ENCODE data around the gene KATNBL1.

The KATNBL1 gene

GRCh38 chr15:34114215-34114614, 95.7 kb downstream of the KATNBL1 start:
- DNase-seq, result no peak

- no peak for DNase-seq
Measured at GRCh38 chr15:34111488-34111887, 98.4 kb downstream of the KATNBL1 start.

GRCh38 chr15:34109797-34110663, 99.9 kb downstream of the KATNBL1 start:
- DNase-seq, result no peak

GRCh38 chr15:34107315-34107714, 102.6 kb downstream of the KATNBL1 start:
- DNase-seq, result no peak

- DNase-seq, result no peak
Measured at GRCh38 chr15:34106423-34106822, 103.5 kb downstream of the KATNBL1 start.

GRCh38 chr15:34102175-34102925, 107.5 kb downstream of the KATNBL1 start:
- DNase-seq, result no peak

GRCh38 chr15:34101366-34102174, 108.3 kb downstream of the KATNBL1 start, which contains the start of the genes EMC7 and PGBD4:
TSS of gene EMC7 (minus strand) at chr15:34101862. CDS start at chr15:34101839, 23 bp downstream.
TSS of gene PGBD4 (plus strand) at chr15:34102083. CDS start at chr15:34102532, 449 bp downstream.
- peak; percentile 99 for DNase-seq

GRCh38 chr15:34099914-34100313, 110.0 kb downstream of the KATNBL1 start:
- no peak for DNase-seq
